ENCODE measurements around the gene NEGR1. TPM values are rescaled to one million over a fixed set of nuclear protein-coding genes. Genes with fewer than 3 reads are reported as not detected.

Gene NEGR1
- total and polyA plus RNA-seq, 9 of the 15 experiments (the other 6 are each of a cell fraction or from before 2014, with no cell fraction given), result not detected

- no peaks in the 10 kb centered on the region for H3K4me1 ChIP-seq (replicated peaks in 1 of 2; ENCODE audit: control insufficient read depth in 2 of 2, insufficient read depth in 2 of 2, low read length in 2 of 2)
- in situ Hi-C loops (cut with MboI), result no loop called here
- FAIRE-seq (no peak), DNase-seq (ENCODE audit: extremely low read depth in 1 of 4, low spot score in 3 of 4) (no peak), ATAC-seq (no peak)
- H3K9ac ChIP-seq (ENCODE audit: insufficient read depth in 1 of 2, low read depth in 2 of 2, low read length in 2 of 2), result no peak overlapping the region
- H3K36me3 ChIP-seq (ENCODE audit: control insufficient read depth, insufficient read depth, low read length), result no peaks in the 10 kb centered on the region
- no peaks in the 10 kb centered on the region for H3K9me1 ChIP-seq (ENCODE audit: control insufficient read depth, insufficient read depth, low read length)
- no peak for TF ChIP-seq NR3C1 (CRISPR knock-in tag; IDR thresholded peaks at IDR 0.05)
- no peak for TF ChIP-seq ZNF77 (CRISPR knock-in tag; IDR thresholded peaks at IDR 0.05)
- H4K20me1 ChIP-seq (replicated peaks; ENCODE audit: control insufficient read depth, insufficient read depth, low read length), result no peaks in the 10 kb centered on the region
- intact Hi-C loops (cut with micrococcal nuclease), result no loop called here
- no peak overlapping the region for H3K27ac ChIP-seq (ENCODE audit: extremely low read depth, low read depth, low read length)
- POLR2A ChIA-PET, result no interaction called here
- H3K27me3 ChIP-seq (ENCODE audit: control insufficient read depth in 2 of 2, insufficient read depth in 2 of 2, low read length in 2 of 2), result no peaks in the 10 kb centered on the region
- H3K79me2 ChIP-seq (ENCODE audit: control insufficient read depth, insufficient read depth, low read length), result no peaks in the 10 kb centered on the region
- WGBS (ENCODE audit: insufficient coverage, low coverage, missing lambda C conversion rate), result 0% methylated on average over 2 of the region's 2 CpGs
- no peak overlapping the region for H2AFZ ChIP-seq (ENCODE audit: low read depth, low read length)
- no peaks in the 10 kb centered on the region for H3K9me3 ChIP-seq (replicated peaks; ENCODE audit: control insufficient read depth, insufficient read depth, low read depth, low read length)
- BruUV-seq (replicated peaks), result no TSS peak
- H3K4me2 ChIP-seq (ENCODE audit: insufficient read depth, low read length), result no peak overlapping the region
- no peak overlapping the region for H3K4me3 ChIP-seq
- CTCF ChIA-PET (ENCODE audit: low intra/inter-chr PET ratio), result no interaction called here
These were observed 331.8 kb downstream of the NEGR1 start for GRCh38 chr1:71950579-71950978.

DNA sequence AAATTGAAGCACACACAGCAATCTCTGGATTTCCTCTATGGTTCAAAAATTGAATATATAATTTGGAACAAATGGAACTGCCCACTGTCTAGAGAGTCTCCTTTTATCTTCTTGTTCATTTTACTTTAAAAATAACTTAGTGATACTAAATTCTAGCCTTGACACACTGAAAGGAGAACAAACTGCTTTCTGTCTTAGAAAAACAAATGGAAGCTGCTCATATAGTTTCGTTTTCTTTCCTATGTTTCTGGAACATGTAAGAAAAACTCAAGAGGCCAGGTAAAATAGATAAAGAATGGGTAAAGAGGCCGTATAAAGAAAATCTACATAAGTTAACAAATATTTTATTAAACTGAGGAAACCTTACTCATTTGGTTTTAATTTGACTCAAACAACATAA, 332.7 kb downstream of the NEGR1 start:
- H3K4me2 ChIP-seq (ENCODE audit: insufficient read depth, low read length), result no peak overlapping the region
- H4K20me1 ChIP-seq (replicated peaks; ENCODE audit: control insufficient read depth, insufficient read depth, low read length), result no peaks in the 10 kb centered on the region
- DNase-seq (ENCODE audit: extremely low read depth in 1 of 4, low spot score in 3 of 4) (no peak), FAIRE-seq (no peak), ATAC-seq (no peak)
- no peaks in the 10 kb centered on the region for H3K27me3 ChIP-seq (ENCODE audit: control insufficient read depth in 2 of 2, insufficient read depth in 2 of 2, low read length in 2 of 2)
- H3K9me1 ChIP-seq (ENCODE audit: control insufficient read depth, insufficient read depth, low read length), result no peaks in the 10 kb centered on the region
- POLR2A ChIA-PET, result no interaction called here
- intact Hi-C loops (cut with micrococcal nuclease), result no loop called here
- WGBS (ENCODE audit: insufficient coverage, low coverage, missing lambda C conversion rate), result 0% methylated on average over 2 of the region's 2 CpGs
- BruUV-seq (replicated peaks), result no TSS peak
- H3K79me2 ChIP-seq (ENCODE audit: control insufficient read depth, insufficient read depth, low read length), result no peaks in the 10 kb centered on the region
- H3K4me1 ChIP-seq (replicated peaks in 1 of 2; ENCODE audit: control insufficient read depth in 2 of 2, insufficient read depth in 2 of 2, low read length in 2 of 2), result no peaks in the 10 kb centered on the region
- CTCF ChIA-PET (ENCODE audit: low intra/inter-chr PET ratio), result no interaction called here
- no peak overlapping the region for H2AFZ ChIP-seq (ENCODE audit: low read depth, low read length)
- no peaks in the 10 kb centered on the region for H3K9me3 ChIP-seq (replicated peaks; ENCODE audit: control insufficient read depth, insufficient read depth, low read depth, low read length)
- H3K27ac ChIP-seq (ENCODE audit: extremely low read depth, low read depth, low read length), result no peak overlapping the region
- no peak overlapping the region for H3K9ac ChIP-seq (ENCODE audit: insufficient read depth in 1 of 2, low read depth in 2 of 2, low read length in 2 of 2)
- H3K36me3 ChIP-seq (ENCODE audit: control insufficient read depth, insufficient read depth, low read length), result no peaks in the 10 kb centered on the region
- H3K4me3 ChIP-seq, result no peak overlapping the region
- in situ Hi-C loops (cut with MboI), result no loop called here
- TF ChIP-seq, protein P1, sequence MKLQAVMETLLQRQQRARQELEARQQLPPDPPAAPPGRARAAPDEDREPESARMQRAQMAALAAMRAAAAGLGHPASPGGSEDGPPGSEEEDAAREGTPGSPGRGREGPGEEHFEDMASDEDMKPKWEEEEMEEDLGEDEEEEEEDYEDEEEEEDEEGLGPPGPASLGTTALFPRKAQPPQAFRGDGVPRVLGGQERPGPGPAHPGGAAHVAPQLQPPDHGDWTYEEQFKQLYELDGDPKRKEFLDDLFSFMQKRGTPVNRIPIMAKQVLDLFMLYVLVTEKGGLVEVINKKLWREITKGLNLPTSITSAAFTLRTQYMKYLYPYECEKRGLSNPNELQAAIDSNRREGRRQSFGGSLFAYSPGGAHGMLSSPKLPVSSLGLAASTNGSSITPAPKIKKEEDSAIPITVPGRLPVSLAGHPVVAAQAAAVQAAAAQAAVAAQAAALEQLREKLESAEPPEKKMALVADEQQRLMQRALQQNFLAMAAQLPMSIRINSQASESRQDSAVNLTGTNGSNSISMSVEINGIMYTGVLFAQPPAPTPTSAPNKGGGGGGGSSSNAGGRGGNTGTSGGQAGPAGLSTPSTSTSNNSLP (IDR thresholded peaks at IDR 0.05; ENCODE audit: borderline replicate concordance, low read depth, low read length), result no peak
- TF ChIP-seq RFX5 (IDR thresholded peaks at IDR 0.05; ENCODE audit: low read depth, low read length) (no peak), EZH2 (IDR thresholded peaks at IDR 0.05; ENCODE audit: borderline replicate concordance, low read depth, low read length) (no peak), ATF3 (IDR thresholded peaks at IDR 0.05) (no peak), ATF3 (CRISPR knock-in tag; conservative IDR thresholded peaks at IDR 0.05) (no peak), STAT5A (IDR thresholded peaks at IDR 0.05; ENCODE audit: borderline replicate concordance, low read length) (no peak), SMARCA5 (IDR thresholded peaks at IDR 0.05) (no peak), NCOA4 (IDR thresholded peaks at IDR 0.05; ENCODE audit: partially characterized antibody) (no peak), PKNOX1 (IDR thresholded peaks at IDR 0.05) (no peak)
